Hepatic stellate cell (primary cell): ENCODE data around the gene FRG2C.
"Not testable (repeated sequence)": the region's sequence is repeated elsewhere in the genome, so short reads cannot be mapped to it uniquely, and the experiment has no call there.

Experiments
- DNase-seq: peaks from one replicate; pipeline ENCODE4 v3.0.0; 2011; ENCODE audit warnings: low spot score

Gene FRG2C

DNA sequence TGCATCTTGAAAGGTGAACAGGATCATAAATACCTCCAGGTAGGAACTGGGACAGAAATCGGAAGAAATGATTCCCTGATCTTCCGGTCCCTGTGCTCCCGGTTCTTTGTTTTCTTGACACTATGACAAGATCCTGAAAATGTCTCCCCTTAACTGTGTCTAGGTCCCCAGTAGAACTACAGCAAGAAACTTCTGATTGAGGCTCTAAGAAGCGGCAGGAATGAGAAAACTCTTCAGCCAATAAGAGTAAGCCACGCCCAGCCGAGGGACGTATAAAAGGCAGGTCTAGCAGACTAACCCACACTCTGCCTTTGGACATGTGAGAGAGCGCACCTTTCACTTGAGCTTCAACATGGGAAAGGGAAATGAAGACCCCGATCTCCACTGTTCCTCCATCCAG lies at the start of gene FRG2C:
Gene FRG2C, plus strand, starts transcription at position 301 of the 400 bp plus-strand sequence. Its CDS starts 52 bp downstream, at position 353.
- not testable (repeated sequence) for DNase-seq

DNA sequence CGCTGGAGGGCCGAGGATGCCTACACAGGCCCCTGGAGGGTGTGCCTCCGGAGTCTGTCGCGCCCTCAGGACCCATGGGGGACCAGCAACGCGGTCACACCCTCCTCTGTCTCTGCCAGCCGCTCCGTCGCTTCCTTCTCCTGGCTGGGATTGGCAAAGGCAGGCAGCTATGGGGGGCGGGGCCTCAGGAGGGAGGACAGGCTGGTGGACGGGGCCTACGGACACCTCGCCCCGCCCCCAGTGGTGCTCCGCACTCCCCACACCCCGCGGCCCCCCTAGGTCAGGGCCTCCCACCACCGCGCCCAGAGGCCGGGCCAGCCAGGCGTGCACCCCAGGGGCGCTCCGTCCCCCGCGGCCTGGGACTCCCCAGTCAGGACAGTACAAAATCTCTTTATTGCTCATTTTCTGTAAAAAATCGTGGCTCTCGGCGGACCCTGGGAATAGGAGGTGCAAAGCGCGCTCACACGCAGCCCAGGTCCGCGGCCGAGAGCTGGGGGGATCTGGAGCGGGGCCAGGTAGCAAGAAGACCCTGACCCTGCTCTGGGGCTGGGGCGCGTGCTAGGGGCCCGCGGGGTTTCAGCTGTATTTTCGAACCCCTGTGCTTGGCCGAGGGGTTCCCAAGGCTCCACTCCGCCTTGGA lies 45.3 kb upstream of the FRG2C start:
- DNase-seq, result peak; percentile 73

DNA sequence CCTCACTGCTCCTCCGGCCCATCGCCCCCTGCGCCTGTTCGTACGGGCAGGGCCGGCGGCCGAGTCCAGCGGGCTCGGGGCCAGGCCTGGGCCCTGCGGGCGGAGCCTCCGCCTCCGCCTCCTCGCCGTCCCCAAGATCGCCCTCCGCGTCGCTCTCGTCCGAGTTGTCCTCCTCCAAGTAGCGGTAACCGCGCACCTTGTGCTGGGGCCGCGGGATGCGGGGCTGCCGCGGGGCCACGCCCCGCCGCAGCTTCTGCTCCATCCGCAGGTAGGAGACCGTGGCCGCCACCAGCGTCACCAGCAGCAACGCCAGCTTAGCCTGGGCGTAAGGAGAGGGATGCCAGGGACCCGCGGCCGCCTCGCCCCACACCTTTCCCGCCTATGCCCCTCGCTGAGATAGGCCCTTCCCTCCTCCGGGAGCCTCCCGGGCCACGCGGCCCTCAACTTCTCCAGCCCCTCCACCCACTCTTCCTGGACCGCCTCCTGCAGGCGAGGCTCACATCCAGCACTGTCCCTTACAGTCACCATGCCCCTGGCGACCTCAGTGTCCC lies 44.6 kb upstream of the FRG2C start:
- DNase-seq, result not testable (repeated sequence)

DNA sequence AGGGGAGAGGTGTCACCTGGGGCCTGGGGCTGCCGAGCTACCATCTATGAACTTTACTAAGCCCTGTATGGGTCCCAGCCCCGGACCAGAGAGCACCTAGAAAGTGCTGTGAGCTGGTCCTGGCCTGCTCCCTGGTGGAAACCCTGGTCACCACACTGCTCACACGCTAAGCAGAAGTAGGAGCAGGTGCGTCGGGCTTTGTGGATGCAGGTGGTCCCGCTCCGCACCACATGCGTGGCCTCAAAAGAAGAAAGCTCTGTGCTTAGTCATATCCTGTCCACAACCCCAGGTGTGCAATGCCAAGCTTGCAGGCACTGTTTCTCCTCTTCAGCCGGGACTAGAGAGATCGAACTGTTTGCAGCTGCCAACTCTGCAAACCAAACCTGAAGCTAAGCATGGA lies 42.4 kb upstream of the FRG2C start:
- not testable (repeated sequence) for DNase-seq

DNA sequence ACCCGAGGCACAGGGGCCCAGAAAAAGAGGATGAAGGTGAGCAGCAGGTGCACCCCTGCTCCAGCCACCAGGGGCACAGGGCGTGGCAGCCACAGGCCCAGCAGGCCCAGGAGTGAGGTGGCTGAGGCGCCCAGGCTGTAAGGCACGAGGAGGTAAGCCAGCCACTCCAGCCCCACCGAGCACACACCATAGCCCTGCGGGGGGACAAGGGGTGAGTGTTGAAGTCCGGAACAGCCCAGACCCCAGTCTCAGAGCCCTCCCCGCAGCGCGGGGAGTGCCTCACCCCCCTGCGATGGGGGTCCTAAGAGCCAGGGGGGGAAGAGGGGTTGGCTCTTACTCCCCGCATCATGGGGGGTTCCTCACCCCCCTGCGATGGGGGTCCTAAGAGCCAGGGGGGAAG lies 40.5 kb upstream of the FRG2C start:
- DNase-seq, result not testable (repeated sequence)

DNA sequence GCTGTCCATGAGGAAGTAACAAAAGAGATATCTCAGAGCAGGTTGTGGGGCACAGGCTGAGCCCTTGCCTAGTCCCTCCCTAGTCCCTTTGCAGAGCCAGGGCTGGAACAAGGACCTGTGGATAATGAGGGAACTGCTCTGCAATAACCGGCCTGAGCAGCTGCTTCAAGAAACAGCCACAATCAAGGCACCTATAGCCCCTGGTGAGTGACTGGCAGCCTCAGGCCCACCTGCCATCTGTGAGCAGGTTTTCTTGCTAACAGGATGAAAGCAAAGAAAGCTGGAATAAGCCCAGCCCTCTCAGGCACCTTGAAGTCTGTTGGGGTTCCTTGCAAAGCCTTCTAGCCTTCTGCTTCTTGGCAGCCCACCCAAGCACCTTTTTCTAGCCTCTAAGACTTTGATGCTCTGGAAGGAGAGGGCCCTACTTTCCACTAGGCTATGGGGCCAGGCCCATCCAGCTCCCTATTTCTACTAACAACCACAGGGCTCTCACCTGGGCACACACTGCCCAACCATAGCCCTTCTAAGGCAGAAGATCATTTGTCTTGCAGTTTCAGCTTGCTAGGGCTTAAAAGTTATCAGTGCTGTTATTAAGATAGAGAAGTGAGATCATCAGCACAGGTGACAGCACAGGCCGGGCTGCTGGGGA lies 33.1 kb upstream of the FRG2C start:
- DNase-seq, result not testable (repeated sequence)

DNA sequence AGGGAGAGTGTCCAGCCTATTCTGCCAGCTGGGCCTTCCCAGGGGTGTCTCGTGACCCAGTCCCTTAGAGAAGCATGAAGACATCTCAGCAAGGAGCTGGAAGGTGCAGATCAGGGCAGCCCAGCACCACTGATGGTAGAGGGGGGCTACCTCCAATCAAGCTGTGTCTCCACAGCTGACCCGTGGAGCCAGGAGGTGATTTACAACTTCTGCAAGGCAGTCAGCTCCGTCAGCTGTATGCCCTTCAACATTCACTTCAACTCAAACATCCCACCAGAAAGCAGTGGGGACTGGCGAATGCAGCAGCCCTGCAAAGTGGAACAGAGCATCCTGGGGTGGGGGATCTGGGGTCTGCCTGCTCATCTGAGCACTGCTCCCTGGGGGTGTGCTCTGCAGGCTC lies 32.6 kb upstream of the FRG2C start:
- DNase-seq, result no peak

DNA sequence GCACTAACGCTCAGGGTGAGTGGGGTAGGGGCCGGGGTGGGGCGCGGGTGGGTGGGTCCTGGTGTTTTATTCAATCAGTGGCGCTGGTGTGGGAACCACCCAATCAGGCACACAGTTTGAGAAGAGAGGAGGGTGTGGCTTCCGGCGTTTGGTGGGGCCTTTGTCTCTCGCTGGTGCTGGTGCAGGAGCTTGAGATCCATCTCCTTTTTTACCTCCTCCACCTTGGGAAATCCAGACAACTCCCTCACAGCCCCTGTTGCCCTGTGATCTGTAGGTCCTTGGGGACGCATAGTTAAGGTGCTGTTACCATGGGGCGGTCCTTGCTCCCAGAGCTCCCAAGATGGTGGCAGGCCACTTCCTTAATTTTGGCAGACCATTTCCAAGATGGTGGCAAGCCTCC lies 25.2 kb upstream of the FRG2C start:
- not testable (repeated sequence) for DNase-seq

DNA sequence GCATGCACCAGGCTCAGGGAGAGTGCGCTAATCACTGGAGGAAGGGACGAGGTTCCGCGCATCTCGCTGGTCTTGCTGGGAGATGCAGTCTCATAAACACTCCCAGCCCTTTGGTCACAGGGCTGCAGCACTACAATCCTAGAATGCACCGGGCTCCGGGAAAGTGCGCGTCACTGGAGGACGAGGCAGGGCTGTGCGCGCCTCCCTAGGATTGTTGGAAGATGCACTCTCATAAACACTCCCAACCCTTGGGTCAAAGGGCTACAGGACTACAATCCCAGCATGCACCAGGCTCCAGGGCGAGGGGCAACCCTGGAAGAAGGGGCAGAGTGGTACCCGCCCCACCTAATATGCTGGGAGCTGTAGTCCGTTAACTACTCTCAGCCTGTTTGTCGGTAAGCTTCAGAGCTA lies 23.0 kb upstream of the FRG2C start:
- peak; percentile 35 for DNase-seq

DNA sequence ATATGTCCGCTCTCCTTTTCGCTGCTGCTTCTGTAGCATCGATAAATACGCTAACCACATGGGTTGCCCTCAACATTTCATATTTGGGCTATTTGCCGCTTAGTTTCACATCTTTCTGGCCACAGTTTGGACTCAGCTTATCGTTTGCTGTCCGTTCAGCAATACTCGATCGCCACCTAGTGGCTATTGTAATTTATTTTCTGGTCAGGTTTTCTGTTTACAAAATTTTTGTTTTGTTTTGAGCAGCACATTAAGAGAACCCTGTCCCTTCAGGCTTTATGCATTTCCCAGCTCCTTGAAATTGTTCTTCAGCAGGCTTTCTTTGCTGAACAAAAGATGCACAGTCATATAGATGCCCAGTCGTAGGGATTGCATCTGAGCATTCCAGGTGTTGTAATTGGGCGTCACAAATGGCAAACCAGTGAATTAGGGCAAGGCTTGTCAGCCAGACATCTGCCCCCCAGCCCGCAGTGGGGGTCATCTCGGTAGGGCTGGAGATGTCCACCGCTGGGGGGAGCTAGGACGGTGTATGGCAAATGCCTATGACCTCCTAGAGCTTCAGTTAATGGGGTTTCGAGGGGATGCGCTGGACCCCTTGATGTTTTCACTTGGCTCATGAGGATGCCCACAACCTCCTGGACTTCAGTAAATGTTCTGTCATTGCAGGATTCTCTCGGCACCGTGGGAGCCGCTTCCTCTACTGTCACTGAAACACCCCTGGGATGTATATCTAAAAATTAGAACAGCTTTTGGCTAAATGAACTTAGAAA lies 20.9 kb upstream of the FRG2C start:
- not testable (repeated sequence) for DNase-seq

DNA sequence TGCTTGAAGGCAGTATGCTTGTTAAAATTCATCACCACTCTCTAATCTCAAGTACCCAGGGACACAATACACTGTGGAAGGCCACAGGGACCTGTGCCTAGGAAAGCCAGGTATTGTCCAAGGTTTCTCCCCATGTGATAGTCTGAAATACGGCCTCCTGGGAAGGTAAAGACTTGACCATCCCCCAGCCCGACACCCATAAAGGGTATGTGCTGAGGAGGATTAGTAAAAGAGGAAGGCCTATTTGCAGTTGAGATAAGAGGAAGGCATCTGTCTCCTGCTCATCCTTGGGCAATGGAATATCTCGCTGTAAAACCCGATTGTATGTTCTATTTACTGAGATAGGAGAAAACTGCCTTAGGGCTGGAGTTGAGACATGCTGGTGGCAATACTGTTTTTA lies 18.6 kb upstream of the FRG2C start:
- not testable (repeated sequence) for DNase-seq

DNA sequence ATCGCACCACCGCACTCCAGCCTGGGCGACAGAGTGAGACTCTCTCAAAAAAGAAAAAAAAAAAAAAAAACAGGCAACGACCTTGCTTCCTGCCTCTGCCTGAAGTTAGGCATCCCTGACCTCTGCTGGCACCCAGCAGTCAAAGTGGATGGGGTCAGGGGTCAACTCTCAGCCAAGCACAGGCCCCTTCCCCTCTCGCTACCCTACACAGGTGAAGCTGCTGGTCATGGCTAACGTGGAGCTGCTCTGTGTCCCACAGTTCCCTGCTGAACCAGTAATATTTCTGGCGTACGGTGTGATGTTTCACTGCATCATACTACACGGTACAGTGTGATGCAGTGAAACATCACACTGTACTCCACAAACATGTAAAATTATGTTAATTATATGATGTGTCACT lies 13.9 kb upstream of the FRG2C start:
- no peak for DNase-seq

DNA sequence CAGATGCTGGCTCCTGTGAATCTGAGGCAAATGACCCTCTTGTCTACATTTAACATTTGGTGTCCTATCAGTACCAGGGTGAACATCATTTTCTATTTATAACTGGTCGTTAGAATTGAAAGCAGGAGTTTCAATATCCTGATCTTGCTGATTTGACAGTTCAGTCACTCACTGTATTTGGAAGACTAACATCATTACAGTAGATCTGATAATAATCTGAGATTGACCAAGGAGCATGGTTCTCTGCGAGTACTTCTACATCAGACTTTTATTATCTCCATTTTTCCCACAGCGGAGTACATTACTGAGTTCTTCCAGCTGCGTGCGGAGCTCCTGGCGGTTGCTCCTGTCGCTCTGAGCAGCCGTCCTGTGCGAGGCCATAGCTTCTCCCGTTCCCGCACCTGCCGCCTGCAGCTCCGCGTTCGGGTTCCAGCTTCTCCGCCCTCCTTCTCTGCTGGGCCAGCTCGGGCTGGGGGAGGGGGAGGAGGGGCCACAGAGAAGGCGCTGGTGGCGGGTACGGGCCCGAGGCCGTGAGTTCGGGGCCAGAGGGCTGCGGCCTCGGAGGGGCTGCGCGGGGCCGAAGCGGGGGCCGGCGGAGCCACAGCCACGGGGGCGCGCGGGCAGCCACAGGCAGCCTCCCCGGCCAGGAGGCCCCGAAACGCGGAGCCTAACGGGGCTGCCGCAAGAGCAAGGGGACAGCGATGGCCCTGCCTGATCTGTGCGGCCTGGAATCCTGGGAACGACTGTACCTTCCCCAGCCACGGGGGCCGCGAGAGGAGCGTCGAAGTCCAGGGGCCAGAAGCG lies 8.8 kb upstream of the FRG2C start:
- DNase-seq, result not testable (repeated sequence)

DNA sequence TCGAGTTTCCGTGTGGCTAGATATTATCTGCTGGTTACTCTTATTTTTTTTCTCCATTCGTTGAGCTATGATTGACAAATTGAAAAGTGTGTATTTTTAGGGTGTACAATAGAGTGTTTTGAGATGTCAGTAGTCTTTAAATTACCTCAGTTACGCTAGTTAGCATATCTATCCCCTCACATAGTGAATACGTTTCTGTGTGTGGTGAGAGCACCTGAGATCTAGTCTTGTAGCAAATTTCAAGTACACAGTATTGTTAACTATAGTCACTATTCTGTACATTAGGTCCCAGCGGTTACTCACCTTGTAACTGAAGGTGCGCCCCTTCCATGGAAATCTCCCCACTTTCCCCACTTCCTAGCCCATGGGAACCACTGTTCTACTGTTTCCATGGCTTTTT lies 8.2 kb upstream of the FRG2C start:
- DNase-seq, result not testable (repeated sequence)

DNA sequence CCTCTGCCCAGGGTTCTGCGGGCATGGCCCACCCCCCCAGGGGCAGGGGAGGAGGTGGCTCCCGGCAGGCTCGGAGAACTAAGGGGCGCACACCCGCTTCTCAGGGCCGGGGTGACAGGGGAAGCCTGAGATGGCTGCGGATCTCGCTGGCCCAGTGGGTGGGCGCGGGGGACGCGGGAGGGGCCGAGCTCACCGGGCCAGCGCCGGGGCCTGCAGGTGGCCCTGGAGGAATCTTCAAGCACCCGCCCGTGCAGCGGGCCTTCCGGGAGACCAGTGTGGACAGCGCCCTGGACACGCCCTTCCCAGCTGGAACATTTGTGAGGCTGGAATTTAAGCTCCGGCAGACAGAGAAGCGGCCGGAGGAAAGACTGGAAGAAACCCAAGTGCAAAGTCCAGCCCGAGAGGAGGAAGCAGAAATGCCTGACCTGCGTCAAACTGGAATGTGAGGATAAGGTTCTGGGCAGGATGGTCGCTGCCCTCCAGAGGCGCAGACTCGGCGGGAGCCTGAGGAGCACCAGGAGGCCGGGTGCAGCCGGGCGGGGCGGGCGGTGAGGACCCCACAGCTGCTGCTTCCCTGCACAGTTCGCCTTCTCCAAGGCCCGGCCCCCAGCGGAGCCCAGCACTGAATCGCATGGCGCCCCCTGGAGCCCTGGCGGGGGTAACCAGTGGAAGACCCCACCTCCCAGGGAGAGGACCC lies 5.6 kb upstream of the FRG2C start:
- peak; percentile 23 for DNase-seq

DNA sequence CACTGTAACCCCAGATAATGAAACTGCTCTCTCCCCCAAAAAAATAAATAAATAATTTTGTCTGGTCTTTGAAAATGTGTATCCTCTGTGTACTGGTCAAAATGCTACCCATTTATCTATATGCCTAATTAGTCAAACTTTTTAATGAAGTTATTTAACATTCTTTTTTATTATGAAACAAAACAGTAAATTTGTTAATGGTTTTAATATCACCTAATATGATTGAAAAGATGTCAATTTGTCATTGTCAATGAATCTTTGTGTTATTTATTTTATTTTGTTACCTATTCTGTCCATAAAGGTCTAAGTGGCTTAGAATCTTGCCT lies 5.1 kb upstream of the FRG2C start:
- not testable (repeated sequence) for DNase-seq

DNA sequence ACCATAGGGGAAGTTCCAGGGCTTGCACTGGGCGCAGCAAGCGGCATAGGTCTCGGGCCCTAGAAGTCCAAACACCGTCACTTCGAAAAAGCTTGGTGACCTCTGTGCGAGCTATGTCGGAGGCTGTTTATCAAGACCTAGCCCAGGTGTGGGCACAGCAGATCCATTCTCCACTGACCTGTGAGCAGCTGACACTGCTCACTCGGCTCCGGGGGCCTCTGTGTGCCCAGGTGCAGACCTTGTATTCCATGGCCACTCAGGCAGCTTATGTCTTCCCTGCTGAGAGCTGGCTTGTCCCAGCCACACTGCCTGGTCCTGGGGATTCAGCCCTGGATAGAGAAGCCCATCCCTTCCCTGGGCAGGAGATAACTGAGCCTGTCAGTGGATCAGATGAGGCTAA lies 1.5 kb downstream of the FRG2C start:
- not testable (repeated sequence) for DNase-seq

DNA sequence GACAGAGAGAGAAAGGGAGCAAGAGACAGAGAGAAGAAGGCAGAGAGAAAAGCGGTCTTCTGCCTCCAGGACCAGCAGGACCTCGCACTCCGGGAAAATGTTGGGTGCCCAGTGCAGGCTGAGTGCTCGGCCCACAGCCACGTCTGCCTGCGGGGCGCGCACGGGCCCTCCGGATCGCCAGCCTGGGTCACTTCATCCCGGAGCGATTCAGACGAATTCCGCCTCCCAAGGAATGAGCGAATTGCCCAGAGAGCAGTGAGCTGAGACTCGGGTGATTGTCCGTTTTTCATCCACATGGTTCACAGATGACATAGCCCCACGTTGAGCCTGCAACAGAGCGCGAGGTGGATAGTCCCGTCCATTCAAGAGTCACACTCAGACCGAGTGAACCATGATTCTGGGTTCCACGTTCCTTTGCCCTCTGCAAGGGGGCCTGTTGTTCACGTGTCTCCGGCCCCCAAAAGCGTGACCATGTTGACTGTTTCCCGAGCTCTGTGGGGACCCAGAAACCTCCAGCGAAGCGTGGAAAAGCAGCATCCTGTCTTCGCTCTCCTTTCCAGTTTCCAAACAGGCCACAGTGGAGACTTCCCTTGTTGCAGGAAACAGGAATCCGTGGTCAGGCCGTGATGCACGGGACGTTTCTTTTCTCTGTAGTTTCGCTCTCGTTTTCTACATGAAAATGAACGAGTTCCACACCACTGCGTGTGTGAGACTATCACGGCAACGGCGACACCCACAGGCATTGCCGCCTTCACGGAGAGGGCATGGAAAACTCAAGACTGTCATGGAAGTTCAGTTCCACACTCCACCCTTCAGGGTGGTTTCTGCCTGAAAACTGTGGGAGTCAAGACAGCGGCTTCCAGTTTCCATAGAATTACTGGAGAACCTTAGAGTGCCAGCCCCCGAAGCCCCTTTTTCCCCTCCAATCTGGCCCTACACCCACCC lies 3.9 kb downstream of the FRG2C start:
- DNase-seq, result not testable (repeated sequence)

DNA sequence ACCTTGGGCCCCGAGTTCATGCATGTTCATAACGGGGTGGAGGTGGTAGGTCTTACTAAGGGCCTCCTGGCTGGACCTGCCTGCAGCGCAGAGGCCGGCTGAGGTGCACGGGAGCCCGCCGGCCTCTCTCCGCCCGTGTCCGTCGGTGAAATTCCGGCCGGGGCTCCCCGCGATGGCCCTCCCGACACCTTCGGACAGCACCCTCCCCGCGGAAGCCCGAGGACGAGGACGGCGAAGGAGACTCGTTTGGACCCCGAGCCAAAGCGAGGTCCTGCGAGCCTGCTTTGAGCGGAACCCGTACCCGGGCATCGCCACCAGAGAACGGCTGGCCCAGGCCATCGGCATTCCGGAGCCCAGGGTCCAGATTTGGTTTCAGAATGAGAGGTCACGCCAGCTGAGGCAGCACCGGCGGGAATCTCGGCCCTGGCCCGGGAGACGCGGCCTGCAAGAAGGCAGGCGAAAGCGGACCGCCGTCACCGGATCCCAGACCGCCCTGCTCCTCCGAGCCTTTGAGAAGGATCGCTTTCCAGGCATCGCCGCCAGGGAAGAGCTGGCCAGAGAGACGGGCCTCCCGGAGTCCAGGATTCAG lies 4.7 kb downstream of the FRG2C start:
- DNase-seq, result not testable (repeated sequence)
